ENCODE measurements around the gene BDH2. TPM values are rescaled to one million over a fixed set of nuclear protein-coding genes. Genes with fewer than 3 reads are reported as not detected.

Gene BDH2
- total and polyA plus RNA-seq, 2 of the 8 experiments (the other 6 are each of a cell fraction or from before 2014, with no cell fraction given), result 46.0 to 46.2 TPM

DNA sequence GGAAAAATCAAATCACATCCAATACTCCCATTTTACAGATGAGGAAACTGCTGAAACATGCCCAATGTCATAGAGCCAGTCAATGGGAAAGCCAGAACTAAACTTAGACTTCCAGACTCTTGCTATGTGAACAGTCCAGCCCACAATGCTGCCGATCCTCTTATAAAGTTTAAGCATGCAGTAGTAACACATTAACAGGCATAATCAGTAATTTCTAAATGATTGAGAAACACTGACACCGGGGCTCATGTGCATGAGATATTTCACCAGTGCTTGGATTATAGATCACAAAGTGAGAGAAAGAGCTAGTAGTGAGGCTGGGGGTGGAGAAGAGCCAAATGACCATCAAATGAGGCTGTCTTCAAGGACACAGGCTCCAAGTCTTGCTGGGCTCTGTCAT, 2.5 kb downstream of the BDH2 start:
- H3K14ac ChIP-seq (ENCODE audit: insufficient read length), result no peak overlapping the region
- H2BK120ac ChIP-seq (replicated peaks; ENCODE audit: low read depth, low read length), result no peak overlapping the region
- H3K4ac ChIP-seq (replicated peaks; ENCODE audit: insufficient read length, low read depth, low read length), result no peak overlapping the region
- no peak overlapping the region for H3K27ac ChIP-seq (ENCODE audit: low read depth, low read length)
- no peaks in the 10 kb centered on the region for H3K27me3 ChIP-seq (replicated peaks in 1 of 4; ENCODE audit: control insufficient read depth in 3 of 4, extremely low read depth in 1 of 4, insufficient read depth in 3 of 4, low read length in 3 of 4)
- no peak overlapping the region for H4K91ac ChIP-seq (replicated peaks; ENCODE audit: insufficient read length, low read length)
- H3K36me3 ChIP-seq (ENCODE audit: control insufficient read depth in 2 of 4, insufficient read depth in 4 of 4, low read length in 3 of 4), result peaks cover 0 to 4% (median 0%) of the 10 kb centered on the region in 4 experiments; a peak in 2 of 8 replicates
- 91% methylated on average over 2 of the region's 2 CpGs; no CpG with 5 or more reads in 1 of the 2 experiments for WGBS, 2 experiments (ENCODE audit: extremely low coverage in 1 of 2, insufficient coverage in 1 of 2, insufficient read length in 1 of 2, insufficient replicate concordance in 2 of 2, low coverage in 1 of 2, low lambda C conversion rate in 2 of 2, missing lambda C conversion rate in 1 of 2)
- H3K23ac ChIP-seq (ENCODE audit: insufficient read length), result no peak overlapping the region
- no peak overlapping the region for H3K18ac ChIP-seq (ENCODE audit: extremely low read depth, low read length)
- no peaks in the 10 kb centered on the region for H3K4me1 ChIP-seq (replicated peaks in 1 of 4; ENCODE audit: control insufficient read depth in 3 of 4, insufficient read depth in 4 of 4, low read length in 3 of 4)
- no peak overlapping the region for H3K4me2 ChIP-seq (ENCODE audit: insufficient read depth in 1 of 2, low read depth in 2 of 2, low read length in 2 of 2)
- H3K79me2 ChIP-seq (ENCODE audit: control insufficient read depth in 1 of 2, insufficient read depth in 2 of 2, low read length in 2 of 2), result no peaks in the 10 kb centered on the region
- ChIA-PET POLR2A (ENCODE audit: partially characterized antibody) (no interaction called here), CTCF (ENCODE audit: partially characterized antibody) (interaction anchor here (0.6 to 5.2 kb wide), 5 partner anchors 8 to 752 kb away, joined by 3 to 51 read pairs (median 3); no protein-coding TSS in a partner anchor)
- H3K79me1 ChIP-seq (ENCODE audit: low read depth, low read length), result no peaks in the 10 kb centered on the region; the same call in 1 of the 2 replicates
- no peak overlapping the region for H3K4me3 ChIP-seq (ENCODE audit: extremely low read depth in 1 of 4, insufficient read depth in 2 of 4, low read depth in 3 of 4, low read length in 4 of 4)
- no peak overlapping the region for H3K56ac ChIP-seq (replicated peaks; ENCODE audit: insufficient read length, low read depth, low read length)
- H4K8ac ChIP-seq (ENCODE audit: extremely low read depth, insufficient read depth, low read length), result no peak overlapping the region
- no peak for TF ChIP-seq JUND (IDR thresholded peaks at IDR 0.05; ENCODE audit: low read length)
- FAIRE-seq (no peak), DNase-seq (ENCODE audit: low read depth in 1 of 2, low spot score in 2 of 2) (no peak)
- no peak overlapping the region for H4K5ac ChIP-seq (ENCODE audit: insufficient read length, low read depth, low read length)
- H2BK5ac ChIP-seq (ENCODE audit: low read depth, low read length), result no peak overlapping the region
- 0 out of 2 replicates have a peak, but pooled peaks cover 5% of the 10 kb centered on the region for H3K23me2 ChIP-seq (ENCODE audit: low read depth, low read length)
- H2BK20ac ChIP-seq (ENCODE audit: low read length), result no peak overlapping the region
- H2AK5ac ChIP-seq (ENCODE audit: low read depth, low read length), result no peak overlapping the region
- no peak overlapping the region for H2BK15ac ChIP-seq (ENCODE audit: low read length)
- no peaks in the 10 kb centered on the region for H4K20me1 ChIP-seq (replicated peaks in 1 of 2; ENCODE audit: control insufficient read depth in 1 of 2, insufficient read depth in 2 of 2, low read length in 2 of 2)
- no peak overlapping the region for H2AFZ ChIP-seq (ENCODE audit: low read length)
- H3K9ac ChIP-seq (replicated peaks in 1 of 4; ENCODE audit: extremely low read depth in 1 of 4, low read depth in 3 of 4, low read length in 3 of 4), result no peak overlapping the region
- H2BK12ac ChIP-seq (ENCODE audit: low read depth, low read length), result no peak overlapping the region
- no peaks in the 10 kb centered on the region for H3K9me3 ChIP-seq (ENCODE audit: insufficient read depth in 2 of 2, low read depth in 1 of 2, low read length in 1 of 2)
